Effector CD4-positive, alpha-beta T cell (primary cell): Measurements from ENCODE around the gene PDHX.
"Not testable (repeated sequence)": the region's sequence is repeated elsewhere in the genome, so short reads cannot be mapped to it uniquely, and the experiment has no call there.

Experiments used
- DNase-seq: peaks from one replicate; pipeline ENCODE4 v3.0.0-alpha.2; 2020
- total RNA-seq: gene quantifications from one replicate; lab custom pipeline; 2026; lab: John Stamatoyannopoulos, UW

Gene PDHX
- 20.3 reads per million, percentile 47 among the genes with 10 or more reads in this experiment for total RNA-seq

DNA sequence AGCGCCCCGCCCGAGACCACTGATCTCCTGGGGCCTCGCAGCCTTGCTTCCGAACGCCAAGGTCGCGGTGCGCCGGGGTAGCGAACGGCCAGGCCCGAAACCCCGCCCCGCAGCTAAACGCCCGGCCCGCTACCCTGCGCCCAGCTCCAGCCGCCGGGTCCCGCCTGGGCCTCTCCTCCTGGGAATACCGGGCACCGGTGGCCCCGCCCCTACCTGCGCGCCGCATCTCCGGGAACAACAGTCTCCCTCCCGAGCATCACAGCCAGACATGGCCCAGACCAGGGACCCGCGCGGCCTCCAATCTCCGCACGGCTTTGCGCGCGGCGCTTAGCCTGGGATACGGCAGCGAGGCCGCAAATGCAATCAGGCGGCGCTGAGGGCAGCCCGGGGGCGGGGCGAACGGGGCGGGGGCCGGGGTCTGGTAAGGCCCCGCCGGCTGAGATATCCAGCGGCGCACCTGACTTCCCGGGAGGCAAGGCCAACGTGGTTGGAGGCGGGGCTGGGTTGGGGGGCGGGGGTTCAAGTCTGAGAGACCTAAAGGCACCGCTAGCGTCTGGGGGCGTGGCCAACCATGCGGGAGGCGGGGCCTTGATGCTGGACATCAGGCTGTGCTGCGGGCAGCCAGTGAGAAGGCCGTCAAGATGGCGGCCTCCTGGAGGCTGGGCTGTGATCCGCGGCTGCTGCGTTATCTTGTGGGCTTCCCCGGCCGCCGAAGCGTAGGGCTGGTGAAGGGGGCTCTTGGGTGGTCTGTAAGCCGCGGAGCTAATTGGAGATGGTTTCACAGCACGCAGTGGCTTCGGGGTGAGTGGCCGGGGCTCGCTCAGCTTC, at the start of gene PDHX, which contains the start of gene APIP:
TSS of gene PDHX (plus strand) at position 604 of the 828 bp plus-strand sequence. CDS start at position 642, 38 bp downstream.
TSS of gene APIP (minus strand) at position 365 of the 828 bp plus-strand sequence. CDS start at position 270, 95 bp downstream.
- DNase-seq: peak; percentile 92

DNA sequence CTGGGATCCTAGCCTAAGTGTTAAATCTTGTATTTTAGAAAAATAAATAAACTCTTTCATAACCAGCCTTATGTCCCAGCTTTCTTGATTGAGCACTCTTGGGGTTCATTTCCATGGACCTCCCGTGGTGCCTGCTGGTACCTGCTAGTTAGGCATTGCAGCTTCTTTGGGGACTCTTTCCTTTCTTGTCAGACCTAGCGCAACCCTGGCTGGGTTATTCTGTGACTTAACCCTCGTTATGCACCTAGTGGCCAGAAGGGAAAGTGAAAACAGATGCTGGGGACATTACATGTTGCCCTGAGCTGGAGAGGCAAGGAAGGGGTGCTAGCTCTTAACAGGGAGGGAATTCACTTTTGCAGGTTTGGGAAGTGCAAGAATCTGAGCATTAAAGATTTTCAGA, 47.0 kb upstream of the PDHX start:
- no peak for DNase-seq

DNA sequence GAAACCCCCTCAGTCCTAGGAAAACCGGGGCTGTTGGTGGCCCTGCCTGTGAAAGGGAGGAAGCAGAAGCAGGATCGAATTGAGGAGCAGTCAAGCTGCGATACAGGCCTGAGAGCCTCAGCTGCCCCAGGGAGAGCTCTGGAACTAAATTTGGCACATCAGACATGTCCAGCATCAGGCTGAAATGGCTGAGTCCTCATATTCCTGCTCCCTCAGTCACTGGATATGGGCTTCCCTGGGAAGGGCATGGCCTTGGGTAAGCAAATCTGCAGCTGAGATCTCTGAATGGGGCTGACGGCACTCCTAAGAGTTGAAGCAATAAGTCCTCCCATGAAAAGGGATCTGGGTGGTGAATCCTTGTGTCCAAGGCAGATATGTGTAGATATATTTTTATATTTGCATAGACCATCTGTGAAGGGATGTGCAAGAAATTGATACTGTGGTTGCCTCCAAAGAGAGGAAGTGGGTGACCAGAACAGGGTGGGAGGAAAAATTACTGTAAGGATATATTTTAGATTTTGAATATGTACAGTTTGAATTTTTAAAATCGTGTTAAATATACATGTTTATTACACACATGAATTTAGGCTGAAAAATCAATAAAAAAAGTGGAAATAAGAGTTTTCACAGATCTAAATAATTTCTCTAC, 45.7 kb upstream of the PDHX start:
- no peak for DNase-seq

DNA sequence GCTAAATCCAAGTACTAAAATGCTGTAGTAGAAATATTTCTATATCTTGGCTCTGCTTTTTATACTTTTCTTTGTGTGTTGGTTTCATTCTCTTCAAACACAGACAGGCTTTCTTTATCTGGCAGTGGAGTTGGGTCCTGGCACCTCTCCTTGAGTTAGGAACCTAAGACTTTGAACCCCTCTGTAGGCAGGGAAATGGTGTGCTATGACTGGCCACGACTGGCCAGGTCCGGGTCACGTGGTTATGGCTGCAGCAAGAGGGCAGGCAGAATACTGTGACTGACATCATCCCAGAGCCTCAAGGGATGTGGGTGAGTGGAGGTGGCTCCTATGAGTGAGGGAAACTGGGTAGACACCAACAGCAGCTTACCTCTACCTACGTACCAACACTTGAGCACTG, 42.2 kb upstream of the PDHX start:
- DNase-seq: no peak

DNA sequence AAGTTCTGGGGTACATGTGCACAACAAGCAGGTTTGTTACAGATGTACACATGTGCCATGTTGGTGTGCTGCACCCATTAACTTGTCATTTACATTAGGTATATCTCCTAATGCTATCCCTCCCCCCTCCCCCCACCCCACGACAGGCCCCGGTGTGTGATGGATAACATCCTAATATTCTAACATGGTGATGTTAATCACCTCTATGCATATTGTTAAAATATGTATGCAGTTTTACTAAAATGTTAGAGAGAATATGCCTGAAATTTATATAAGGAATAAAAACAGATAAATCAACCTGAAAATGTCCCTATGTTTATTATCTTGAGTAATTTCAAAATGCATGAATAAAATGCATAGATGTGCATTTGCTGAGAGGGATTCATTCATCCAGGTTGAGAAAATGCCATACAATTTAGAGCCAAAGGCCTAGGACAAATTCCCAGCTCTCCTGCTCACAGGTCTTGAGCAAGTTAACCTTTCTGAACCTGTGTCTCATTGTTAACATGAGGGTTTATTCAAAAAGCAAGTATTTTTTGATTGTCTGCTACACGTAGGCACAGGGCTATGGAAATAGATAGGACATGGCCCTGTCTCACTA, 38.9 kb upstream of the PDHX start:
- DNase-seq: no peak

DNA sequence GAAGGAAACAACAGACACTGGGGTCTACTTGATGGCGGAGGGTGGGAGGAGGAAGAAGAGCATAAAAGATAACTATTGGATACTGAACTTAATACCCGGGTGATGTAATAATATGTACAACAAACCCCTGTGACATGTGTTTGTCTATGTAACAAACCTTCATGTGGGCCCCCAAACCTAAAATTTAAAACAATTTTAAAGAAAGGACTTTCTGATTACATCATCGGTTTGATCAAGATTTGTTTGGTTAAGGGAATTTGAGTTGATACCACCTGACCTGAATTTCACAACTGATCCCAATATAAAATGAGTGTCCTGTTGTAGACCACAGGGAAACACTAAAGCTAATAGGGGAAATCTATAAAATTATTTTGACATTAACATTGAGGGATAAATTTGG, 34.5 kb upstream of the PDHX start:
- DNase-seq: no peak

DNA sequence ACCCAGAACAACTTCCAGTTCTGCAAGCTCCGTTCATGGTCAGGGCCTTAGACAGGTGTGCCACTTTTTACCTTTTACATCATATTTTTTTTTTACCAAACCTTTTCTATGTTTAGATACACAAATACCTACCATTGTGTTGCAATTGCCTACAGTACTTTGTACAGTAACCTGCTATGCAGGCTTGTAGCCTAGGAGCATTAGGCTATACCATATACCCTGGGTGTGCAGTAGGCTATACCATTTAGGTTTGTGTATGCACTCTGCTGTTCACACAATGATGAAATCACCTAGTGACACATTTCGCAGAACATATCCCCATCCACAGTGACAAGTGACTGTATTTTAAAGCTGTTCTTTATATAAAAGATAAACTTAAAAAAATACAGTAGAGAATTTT, 29.8 kb upstream of the PDHX start:
- DNase-seq: no peak

DNA sequence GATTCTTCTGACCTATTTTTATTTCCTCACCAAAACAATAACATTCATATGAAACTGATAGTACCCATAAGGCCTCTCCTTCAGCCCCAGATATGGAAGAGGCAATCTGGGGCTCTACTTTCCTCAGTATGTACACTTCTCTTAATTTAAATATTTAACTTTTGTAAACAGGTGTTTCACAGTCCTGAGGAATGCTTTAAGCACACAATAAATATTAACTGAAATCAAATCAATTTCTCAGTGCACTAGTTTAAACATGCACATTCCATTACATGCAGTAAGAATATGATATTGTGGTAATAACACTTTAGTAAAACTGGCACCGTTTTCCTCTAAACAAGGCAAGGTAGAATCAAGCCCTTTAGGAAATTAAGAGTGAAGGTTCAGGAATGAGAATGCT, 29.2 kb upstream of the PDHX start:
- no peak for DNase-seq

DNA sequence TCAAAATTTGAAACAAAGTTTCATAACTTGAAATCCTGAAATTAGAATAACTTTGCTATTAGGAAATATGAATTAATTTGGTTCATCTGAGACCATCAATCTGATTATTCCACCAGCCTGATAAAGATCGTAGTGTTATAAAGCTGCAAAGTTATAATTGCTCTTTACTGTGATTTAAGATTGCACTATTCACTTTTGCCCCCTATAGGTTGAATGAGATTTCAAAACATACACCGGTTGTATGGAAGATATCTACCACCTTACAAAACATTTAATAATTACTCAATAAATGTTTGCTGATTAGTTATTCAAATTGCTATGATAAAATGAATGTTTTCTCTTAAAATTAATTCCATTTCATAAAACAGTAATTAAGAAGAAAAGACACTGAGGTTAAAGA, 26.3 kb upstream of the PDHX start:
- DNase-seq: no peak

DNA sequence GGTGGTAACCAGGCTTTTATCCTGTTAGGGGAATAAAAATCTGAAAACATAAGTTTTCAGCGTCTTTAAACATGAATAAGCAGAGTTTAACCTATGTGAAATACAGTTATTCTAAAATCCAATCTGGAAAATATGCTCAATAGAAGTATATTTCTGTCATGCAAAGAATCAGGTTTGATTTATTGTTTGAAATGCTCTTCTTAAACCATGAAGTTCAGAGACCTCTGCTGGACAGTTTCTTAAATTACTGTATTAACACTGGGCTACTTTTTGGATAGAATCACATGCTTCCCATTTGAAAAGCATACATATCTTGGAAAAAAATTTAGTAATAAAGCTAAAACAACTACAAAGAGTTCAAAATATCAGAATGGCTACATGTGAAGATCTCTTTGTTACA, 25.6 kb upstream of the PDHX start:
- no peak for DNase-seq

DNA sequence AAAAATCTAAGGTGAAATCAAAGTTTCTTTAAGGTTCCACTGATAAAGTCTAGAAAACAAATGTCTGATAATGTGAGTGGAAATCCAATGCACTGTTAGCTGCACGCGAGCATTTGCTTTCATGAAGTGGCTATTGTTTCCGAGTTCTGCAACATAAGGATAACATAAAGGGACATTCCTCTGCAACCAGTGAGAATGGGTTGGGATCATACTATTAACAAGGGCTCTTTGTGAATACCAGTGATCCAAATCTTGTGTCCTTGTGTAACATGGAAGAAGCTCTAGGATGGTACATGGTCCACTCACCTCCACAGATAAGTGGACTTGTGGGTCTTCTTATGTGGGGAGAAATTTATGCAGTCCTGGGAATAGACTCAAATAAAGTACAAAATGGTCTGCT, 24.8 kb upstream of the PDHX start:
- DNase-seq: no peak

DNA sequence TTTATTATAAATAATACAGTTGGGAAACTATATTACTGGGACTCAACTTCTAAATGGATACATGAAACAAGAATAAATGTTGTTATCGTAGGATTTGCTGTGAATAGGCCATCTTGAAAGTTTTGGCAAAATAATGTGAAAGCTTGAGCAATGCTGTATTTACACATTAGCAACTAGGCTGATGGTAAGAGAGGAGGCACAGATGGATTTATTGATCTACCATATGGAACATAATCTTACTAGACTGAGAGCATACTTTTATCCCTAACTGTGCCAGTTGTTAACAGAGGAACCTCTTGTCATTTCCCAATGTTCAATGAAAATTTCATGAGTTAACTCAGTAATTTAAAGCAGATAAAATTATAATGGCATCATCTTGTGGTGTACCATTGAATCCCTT, 23.0 kb upstream of the PDHX start:
- no peak for DNase-seq

DNA sequence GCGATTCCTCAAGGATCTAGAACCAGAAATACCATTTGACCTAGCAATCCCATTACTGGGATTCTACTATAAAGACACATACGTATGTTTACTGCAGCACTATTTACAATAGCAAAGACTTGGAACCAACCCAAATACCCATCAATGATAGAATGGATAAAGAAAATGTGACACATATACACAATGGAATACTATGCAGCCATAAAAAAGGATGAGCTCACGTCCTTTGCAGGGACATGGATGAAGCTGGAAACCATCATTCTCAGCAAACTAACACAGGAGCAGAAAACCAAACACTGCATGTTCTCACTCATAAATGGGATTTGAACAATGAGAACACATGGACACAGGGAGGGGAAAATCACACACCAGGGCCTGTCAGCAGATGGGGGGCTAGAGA, 20.2 kb upstream of the PDHX start:
- not testable (repeated sequence) for DNase-seq

DNA sequence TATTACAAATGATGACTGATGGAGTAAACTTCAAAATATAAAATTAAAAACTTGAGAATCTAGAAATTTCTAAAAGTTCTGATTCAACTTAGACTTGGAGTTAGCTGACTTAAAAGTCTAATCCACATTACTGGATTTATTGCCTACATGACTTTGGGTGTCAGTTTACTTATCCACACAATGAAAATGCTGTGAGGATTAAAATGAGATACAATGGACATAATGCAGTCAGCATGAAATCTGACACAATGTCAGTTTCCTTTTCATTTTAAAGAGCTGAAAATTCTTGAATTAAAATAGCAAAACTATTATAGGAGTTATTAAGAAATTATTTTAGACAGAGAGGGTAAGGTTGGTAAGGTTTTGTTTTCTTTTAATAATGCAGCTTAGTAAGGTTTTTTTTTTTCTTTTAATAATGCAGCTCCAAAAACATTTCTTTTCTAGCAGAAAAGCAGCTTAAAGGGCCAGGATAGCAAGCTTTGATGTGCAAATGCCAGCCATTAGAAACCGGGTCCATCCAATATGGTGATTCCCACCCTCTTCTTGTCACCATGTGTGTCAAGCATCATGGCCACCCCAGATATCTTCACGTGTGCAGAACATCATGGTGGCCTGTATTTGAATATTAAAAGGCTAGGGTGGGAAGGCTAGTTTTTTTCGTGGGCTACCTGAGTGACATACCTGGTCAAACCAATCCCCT, 19.1 kb upstream of the PDHX start:
- no peak for DNase-seq

DNA sequence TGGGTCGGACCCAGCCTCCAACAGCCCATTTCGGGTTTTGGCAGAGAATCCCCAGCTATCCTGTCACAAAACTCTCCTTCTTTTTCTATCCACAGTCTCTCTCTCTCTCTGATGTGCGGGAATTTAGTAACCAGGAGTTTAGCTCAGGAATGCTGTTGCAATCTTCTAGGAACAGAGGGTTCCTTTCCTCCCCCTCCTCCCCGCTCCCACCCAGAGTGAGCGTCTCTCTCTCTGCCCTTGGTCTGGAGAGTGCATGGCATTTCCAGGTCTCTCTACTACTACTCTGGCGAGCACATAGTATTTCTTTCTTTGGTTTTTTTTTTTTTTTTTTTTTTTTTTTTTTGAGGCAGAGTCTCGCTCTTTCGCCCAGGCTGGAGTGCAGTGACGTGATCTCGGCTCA, 17.9 kb upstream of the PDHX start:
- DNase-seq: no peak

DNA sequence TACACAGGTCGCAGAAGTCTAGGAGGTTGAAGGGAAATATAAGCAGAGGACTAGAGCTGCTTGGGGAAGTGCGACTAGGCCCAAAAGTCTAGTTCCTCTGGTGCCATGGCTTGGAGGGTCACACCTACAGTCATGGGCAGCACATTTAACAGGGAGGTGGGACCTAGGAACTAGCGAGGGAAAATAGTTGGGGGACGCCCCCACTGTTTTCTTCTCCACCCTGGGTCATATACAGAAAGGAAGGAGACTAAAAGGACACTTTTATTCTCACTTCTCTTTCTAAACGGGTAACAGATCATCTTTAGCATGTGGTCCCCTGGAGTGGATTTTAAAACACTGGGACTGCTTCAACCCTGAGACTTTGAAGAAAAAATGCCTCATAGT, 16.8 kb upstream of the PDHX start:
- DNase-seq: no peak

DNA sequence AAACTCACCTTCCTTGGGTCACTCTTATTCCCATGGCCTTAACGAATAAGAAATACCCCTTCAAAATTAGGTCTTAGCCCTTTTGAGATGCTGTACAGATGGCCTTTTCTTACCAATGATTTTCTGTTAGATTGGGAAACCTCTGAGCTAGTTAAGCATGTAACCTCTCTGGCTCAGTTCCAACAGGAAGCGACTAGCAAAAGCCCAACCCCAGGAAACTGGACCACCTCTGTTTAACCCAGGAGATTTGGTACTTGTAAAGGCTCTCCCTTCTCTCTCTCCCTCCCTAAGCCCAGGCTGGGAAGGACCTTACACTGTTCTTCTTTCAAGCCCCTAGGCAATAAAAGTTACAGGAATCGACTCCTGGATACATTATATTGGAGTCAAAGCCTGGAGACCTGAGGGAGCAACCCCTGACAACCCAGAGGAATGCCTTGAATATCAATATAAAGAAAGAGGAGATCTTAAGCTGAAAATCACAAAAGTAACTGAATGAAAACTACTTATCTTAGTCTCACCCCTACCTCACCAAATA, 11.9 kb upstream of the PDHX start:
- DNase-seq: no peak

DNA sequence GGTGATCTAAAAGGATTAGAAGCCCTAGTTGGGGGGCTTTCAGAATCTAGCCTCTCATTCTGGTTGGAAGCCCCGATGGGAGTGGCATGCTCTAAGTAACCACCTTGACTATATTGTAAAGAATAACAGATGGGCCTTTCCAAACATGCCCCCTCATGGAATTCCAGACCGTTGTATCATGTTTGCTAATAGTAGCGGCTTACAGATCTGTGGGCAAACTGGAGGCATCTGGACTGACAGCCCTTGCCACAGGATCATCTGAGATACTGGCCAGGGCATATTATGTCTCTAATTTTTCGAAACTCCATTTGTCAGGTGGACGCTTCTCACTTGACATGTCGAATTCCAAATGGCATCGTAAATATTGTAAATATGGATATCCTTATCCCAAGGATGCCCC, 10.8 kb upstream of the PDHX start:
- DNase-seq: no peak

DNA sequence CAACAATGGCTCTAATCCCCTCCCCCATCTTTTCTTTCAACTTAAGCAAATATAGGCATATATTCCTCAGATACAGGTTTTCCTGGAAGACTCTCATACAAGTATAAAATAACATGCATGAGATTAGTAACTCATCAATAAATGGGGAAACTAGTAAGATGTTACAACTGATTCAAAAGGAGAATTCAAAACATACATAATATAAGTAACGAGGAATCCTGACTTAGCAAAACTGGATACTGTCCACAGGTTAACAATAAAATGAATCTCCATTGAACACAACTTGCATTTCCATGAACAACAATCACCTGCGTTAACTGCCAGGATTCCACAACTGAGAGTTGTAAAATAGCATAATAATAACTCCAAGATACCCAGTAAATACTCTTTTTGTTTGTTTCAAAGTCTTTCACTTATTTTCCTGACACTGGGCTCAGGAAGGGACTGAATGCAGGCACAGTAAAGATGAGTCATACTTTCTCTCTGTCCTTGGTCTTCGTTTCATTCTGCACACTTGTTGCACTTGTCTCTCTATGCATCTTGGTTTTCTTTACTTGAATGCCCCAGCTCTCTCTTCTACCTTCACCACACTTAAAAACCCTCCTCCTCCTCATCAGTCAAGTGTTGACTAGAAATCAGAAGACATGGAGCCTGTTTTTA, 8.4 kb upstream of the PDHX start:
- no peak for DNase-seq

DNA sequence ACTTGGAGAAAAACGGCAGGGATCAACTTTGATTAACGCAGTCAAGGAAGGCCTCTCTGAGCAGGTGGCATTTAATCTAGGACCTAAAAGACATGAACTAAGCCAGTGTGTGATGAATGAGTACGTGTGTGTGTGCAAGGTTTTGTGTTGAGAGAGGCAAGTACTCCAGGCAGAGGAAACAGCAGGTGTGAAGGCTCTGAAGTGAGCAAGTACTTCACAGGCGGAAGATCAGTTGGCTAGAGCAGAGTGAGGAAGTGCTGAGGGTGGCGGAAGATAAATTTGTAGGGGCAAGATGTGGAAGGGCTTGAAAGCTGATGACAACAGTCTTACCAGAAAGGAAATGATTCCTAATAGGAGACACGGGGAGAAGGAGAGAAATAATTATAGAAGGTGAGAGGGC, 7.0 kb upstream of the PDHX start:
- no peak for DNase-seq

DNA sequence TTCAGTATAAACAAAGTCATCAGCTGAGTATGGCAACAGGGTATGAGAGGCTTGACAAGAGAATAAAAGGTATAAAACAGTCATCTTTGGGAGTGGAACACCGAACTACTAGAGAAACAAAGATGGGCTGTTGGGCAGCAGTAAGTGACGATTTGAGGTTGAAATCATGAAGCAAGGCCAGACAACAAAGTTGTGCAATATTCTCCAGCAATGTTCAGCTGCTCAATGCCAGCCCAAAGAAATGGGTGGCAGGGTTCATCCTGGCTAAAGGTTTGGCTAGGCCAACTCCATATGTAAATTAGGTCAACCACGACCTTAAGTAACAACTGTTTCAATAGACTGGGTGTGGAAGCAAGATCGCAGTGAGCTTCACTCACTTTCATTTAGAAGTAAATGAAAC, 6.5 kb upstream of the PDHX start:
- DNase-seq: no peak

DNA sequence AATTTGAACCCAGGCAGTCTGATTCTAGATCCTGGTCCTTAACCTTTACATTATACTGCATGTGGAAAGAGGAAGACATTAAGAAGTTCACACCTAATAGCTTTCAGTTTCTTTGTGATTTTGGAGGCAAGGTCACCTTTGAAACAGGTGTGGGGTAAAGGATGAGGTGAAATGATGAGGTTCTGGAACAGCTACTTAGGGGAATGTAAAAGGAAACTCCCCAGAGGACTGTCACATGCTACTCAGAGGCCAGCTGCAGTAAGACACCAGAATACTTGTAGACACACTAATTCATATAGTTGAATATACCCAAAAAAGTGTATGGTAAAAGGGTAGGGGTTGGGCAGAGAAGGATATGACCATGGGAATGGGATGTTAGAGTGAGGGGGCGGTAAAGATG, 5.6 kb upstream of the PDHX start:
- DNase-seq: no peak

DNA sequence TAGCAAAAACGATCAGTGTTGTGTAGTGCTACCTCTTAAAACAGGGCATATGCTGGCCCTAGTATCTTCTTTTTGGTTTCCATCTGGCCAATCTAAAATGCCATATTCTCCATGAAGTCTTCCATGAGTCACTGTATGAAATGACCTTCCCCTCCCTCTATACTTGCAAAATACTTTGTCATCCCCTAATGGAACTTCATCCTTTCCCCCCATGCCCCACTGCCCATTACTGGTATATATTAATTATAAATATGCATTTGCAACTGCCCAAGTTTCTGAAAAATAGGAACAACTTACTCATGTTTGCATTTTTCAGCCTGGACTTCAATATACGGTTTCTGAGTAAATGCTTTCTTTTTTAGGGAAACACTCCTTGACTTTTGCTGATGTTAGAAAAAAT, 4.7 kb upstream of the PDHX start:
- DNase-seq: no peak
